ENCODE data around the gene RAB6B.

GRCh38 chr3:133860519-133860918 lies 35.2 kb downstream of the RAB6B start:
- TF ChIP-seq CTCF (IDR thresholded peaks at IDR 0.05; ENCODE audit: low read depth, low read length), result no peak
- TF ChIP-seq EZH2phosphoT487 (IDR thresholded peaks at IDR 0.05; ENCODE audit: low read depth), result no peak

Data from OCI-LY3 (cell line).